GM12891 (cell line): ENCODE results near the gene LRMDA.

Experiments
- DNase-seq: peaks from one replicate; pipeline ENCODE4 v3.0.0; 2011; ENCODE audit warnings: low spot score; ENCODE audit not compliant: insufficient read length
- FAIRE-seq: peaks from 2 replicates; lab custom pipeline; 2011; peaks lifted over from hg19 to GRCh38; lab: Jason Lieb, UNC
- PAX5 ChIP-seq: IDR thresholded peaks from 2 replicates; pipeline ENCODE4 v1.6.1; 2011; ENCODE audit warnings: low read length, moderate library complexity, mild to moderate bottlenecking; ENCODE audit not compliant: insufficient read depth, severe bottlenecking
- POLR2A ChIP-seq: IDR thresholded peaks from 2 replicates; pipeline ENCODE4 v1.6.1; 2011; ENCODE audit warnings: low read depth, low read length, control low read depth
- POLR2AphosphoS5 ChIP-seq: IDR thresholded peaks from 2 replicates; pipeline ENCODE4 v1.6.1; 2011; ENCODE audit warnings: low read depth, low read length, control low read depth
- POU2F2 ChIP-seq: IDR thresholded peaks from 2 replicates; pipeline ENCODE4 v1.6.1; 2011; ENCODE audit warnings: low read depth, mild to moderate bottlenecking, control low read depth, low read length, moderate library complexity
- SPI1 ChIP-seq: IDR thresholded peaks from 2 replicates; pipeline ENCODE4 v1.6.1; 2011; ENCODE audit warnings: low read depth, low read length, control low read depth
- TAF1 ChIP-seq: IDR thresholded peaks from 2 replicates; pipeline ENCODE4 v1.6.1; 2011; ENCODE audit warnings: low read depth, low read length, control low read depth

Gene LRMDA

DNA sequence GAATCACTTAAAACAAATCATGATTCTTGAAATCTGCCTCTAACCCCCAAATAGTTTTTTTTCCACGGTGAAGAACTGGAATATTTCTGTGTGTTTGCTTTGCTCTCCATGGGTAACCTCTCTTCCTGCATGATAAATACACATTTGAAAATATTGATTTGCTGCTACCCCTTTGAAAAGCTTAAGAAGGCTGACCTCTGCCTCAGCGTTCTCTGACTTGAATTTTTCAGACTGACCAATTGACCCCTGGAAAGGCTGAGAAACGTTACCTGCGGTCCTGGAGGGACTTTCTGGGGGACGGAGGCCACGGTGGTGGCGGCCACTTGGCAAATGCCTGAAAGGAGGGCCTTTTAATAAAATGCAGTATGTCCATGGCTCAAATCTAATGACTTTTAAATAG lies 520.2 kb downstream of the LRMDA start:
- FAIRE-seq = no peak
- DNase-seq = no peak
- TF ChIP-seq POU2F2 (no peak), POLR2AphosphoS5 (no peak), POLR2A (no peak), SPI1 (no peak), PAX5 (no peak), TAF1 (no peak)

GRCh38 chr10:75952093-75952492 lies 520.7 kb downstream of the LRMDA start:
- DNase-seq = no peak
- FAIRE-seq = no peak
- TF ChIP-seq PAX5 (no peak), TAF1 (no peak), POU2F2 (no peak), POLR2A (no peak), POLR2AphosphoS5 (no peak), SPI1 (no peak)

- FAIRE-seq (no peak), DNase-seq (no peak)
- TF ChIP-seq PAX5 (no peak), POLR2AphosphoS5 (no peak), POU2F2 (no peak), POLR2A (no peak), TAF1 (no peak)
Measured at GRCh38 chr10:75954486-75954885, 523.1 kb downstream of the LRMDA start.

- FAIRE-seq = no peak
Measured at GRCh38 chr10:75955973-75956502, 524.6 kb downstream of the LRMDA start.

GRCh38 chr10:75956624-75957023 lies 525.2 kb downstream of the LRMDA start:
- no peak for DNase-seq
- FAIRE-seq = no peak

More at GRCh38 chr10:75955973-75956502, 524.6 kb downstream of the LRMDA start:
- no peak for TF ChIP-seq POLR2A
- no peak for TF ChIP-seq POLR2AphosphoS5
- no peak for TF ChIP-seq PAX5
- DNase-seq = no peak

DNA sequence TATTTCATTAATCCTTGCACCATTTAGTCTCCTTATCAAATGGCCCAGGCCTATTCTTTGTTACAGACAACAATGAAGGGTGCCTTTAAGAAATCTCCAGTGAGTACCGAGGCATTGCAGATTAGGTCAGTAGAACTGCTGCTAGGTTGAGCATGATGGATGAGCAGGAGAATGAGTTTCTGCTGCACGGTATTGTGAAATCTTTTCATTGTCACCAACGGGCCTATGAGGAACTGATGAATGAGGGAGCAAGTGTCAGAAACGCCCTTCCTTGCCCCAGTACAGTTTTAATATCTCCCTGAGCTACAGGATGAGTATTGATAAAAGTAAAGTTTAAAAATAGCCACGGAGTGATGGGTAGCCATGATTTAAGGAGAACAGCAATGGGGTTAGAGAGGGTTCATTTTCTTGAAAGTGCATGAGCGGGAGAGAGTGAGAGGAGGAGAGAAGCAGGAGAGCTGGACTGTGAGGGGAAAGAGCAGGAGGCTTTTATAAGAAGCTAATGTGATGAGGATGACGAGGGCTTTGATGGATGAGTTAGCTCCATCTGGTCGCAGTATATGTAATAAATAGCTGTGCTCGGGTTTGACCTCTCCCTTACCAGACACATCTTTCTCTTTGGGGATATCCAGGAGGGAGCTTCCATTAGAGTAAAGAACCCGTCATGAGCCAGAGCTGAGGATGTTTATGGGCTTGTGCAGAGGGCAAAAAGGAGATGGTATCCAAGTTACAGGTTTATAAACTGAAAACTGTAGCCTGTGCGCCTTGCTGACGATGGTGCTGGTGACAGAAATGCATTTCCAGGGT lies 526.1 kb downstream of the LRMDA start:
- no peak for FAIRE-seq

More at GRCh38 chr10:75956624-75957023, 525.2 kb downstream of the LRMDA start:
- no peak for TF ChIP-seq PAX5
- TF ChIP-seq SPI1 = no peak
- TF ChIP-seq POLR2AphosphoS5 = no peak
- TF ChIP-seq TAF1 = no peak

DNA sequence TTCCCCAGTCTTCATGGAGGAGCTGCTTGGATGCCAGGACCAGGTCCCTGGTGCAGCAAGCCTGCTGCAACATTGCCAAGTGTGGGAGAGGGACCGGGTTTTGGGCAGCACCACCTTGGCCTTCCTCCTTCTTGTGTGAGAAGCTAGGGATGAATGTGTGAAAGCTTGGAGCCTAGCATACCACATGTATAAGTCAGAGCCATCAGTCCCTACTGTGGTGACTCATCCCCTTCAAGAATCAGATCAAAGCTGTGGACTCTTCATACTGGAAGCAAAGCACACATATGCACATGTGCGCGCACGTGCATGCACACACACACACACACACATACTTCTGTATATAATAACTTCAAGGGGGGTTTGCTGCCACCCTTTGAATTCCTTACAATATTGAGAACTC lies 527.8 kb downstream of the LRMDA start:
- TF ChIP-seq POLR2A (no peak), TAF1 (no peak)
- DNase-seq (no peak), FAIRE-seq (no peak)

More for the DNA sequence above, 526.1 kb downstream of the LRMDA start:
- TF ChIP-seq POLR2AphosphoS5 (no peak), POLR2A (no peak), PAX5 (no peak), TAF1 (no peak), POU2F2 (no peak), SPI1 (no peak)
- DNase-seq = no peak

- FAIRE-seq (no peak), DNase-seq (no peak)
- no peak for TF ChIP-seq PAX5
- no peak for TF ChIP-seq TAF1
- TF ChIP-seq POLR2A = no peak
- TF ChIP-seq SPI1 = no peak
- no peak for TF ChIP-seq POLR2AphosphoS5
Measured at GRCh38 chr10:75959912-75960311, 528.5 kb downstream of the LRMDA start.

DNA sequence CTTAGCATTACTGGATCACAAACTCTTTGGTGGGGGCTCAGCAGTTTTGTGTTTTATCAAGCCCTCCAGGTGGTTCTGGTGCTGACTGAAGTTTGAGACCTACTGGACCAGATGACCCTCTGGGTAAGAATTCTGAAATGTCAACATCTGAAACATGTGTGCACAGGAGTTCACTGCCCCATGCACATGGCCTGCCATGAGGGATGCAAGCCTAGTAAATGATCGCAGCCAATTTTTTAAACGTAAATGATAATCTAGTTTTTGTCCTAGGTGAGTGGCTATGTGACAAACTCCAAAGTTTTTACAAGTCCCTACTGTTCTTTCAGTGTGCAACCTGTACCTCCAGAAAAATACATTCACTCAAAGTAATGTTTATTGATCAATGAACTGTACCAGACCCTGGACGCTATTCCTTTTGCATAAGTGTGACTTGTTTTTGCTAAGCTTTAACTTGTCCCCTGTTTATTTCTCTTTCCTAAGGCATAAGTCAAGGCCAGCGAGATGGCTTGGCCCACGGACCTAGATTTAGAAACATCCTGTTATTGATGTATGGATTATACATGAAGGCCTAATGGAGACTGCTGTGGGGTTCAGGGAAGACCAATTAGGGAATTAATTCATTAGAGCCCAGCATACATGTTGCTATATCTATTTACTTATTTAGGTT lies 531.1 kb downstream of the LRMDA start:
- TF ChIP-seq PAX5 = no peak
- no peak for TF ChIP-seq SPI1
- TF ChIP-seq POU2F2 = no peak
- no peak for TF ChIP-seq POLR2A
- TF ChIP-seq POLR2AphosphoS5 = no peak
- TF ChIP-seq TAF1 = no peak
- FAIRE-seq (no peak), DNase-seq (no peak)

GRCh38 chr10:75967491-75967890 lies 536.1 kb downstream of the LRMDA start:
- no peak for TF ChIP-seq SPI1
- no peak for TF ChIP-seq POLR2A
- no peak for TF ChIP-seq TAF1
- no peak for TF ChIP-seq PAX5
- TF ChIP-seq POLR2AphosphoS5 = no peak
- no peak for TF ChIP-seq POU2F2
- DNase-seq = no peak
- no peak for FAIRE-seq
